ENCODE measurements around the gene GLP1R. TPM values are rescaled to one million over a fixed set of nuclear protein-coding genes. Genes with fewer than 3 reads are reported as not detected.

GLP1R gene
- total and polyA plus RNA-seq, 2 of the 13 experiments (the other 11 are each of a cell fraction or from before 2014, with no cell fraction given), result not detected

GRCh38 chr6:39075807-39076622, 27.4 kb downstream of the GLP1R start:
- in situ Hi-C loops (cut with HindIII; ENCODE audit: extremely low pct_ligation_motif_present, low pct_unique_long_range_greater_than_20kb), result no loop called here
- Histone ChIP-seq H4K20me1 (ENCODE audit: insufficient read depth, low read length) (no peaks in the 10 kb centered on the region), H3K4me2 (ENCODE audit: low read depth, low read length) (no peak overlapping the region), H3K27ac (ENCODE audit: extremely low read length, insufficient read depth, low read length) (no peak overlapping the region), H3K36me3 (replicated peaks in 1 of 2; ENCODE audit: control insufficient read depth in 1 of 2, insufficient read depth in 2 of 2, low read length in 2 of 2) (no peaks in the 10 kb centered on the region), H3K27me3 (ENCODE audit: control insufficient read depth in 1 of 2, insufficient read depth in 2 of 2, low read length in 2 of 2) (peaks cover 8 to 9% of the 10 kb centered on the region in 2 experiments; a peak in 4 of 5 replicates), H3K9me3 (ENCODE audit: low read length) (no peaks in the 10 kb centered on the region), H3K9ac (ENCODE audit: insufficient read depth, low read depth, low read length) (no peak overlapping the region), H2AFZ (ENCODE audit: low read length) (no peak overlapping the region), H3K4me1 (ENCODE audit: insufficient read depth, low read length) (no peaks in the 10 kb centered on the region), H3K4me3 (replicated peaks in 1 of 3; ENCODE audit: insufficient read depth in 1 of 3, low read depth in 2 of 3, low read length in 3 of 3) (no peak overlapping the region), H3K79me2 (ENCODE audit: insufficient read depth, low read length) (no peaks in the 10 kb centered on the region)
- TF ChIP-seq NAIF1 (CRISPR knock-in tag; IDR thresholded peaks at IDR 0.05; ENCODE audit: borderline replicate concordance), result no peak
- peak; percentile 39 to 40; a peak in 3 of 4 replicates for TF ChIP-seq MAFK (conservative IDR thresholded peaks at IDR 0.05 in 1 of 2, IDR thresholded peaks at IDR 0.05 in 1 of 2; ENCODE audit: low read length in 2 of 2)
- TF ChIP-seq REXO4 (CRISPR knock-in tag; IDR thresholded peaks at IDR 0.05; ENCODE audit: borderline replicate concordance), result no peak
- TF ChIP-seq MAFF (IDR thresholded peaks at IDR 0.05; ENCODE audit: low read depth, low read length), result peak; percentile 43; the same call in 1 of the 2 replicates
- TF ChIP-seq NCOA5 (CRISPR knock-in tag; IDR thresholded peaks at IDR 0.05), result no peak
- ChIA-PET POLR2A (no interaction called here), CTCF (ENCODE audit: low intra/inter-chr PET ratio, low total read pairs) (no interaction called here)
- no peak for FAIRE-seq
- no peak for DNase-seq (ENCODE audit: low spot score)
- intact Hi-C loops (cut with micrococcal nuclease; ENCODE audit: unreplicated experiment), result no loop called here
- WGBS (ENCODE audit: low lambda C conversion rate), result 21% methylated on average over 11 of the region's 11 CpGs
- BruUV-seq (replicated peaks), result no TSS peak
- ATAC-seq, result no peak

- no TSS peak for BruUV-seq (replicated peaks)
- ATAC-seq, result no peak
- Histone ChIP-seq H3K27ac (ENCODE audit: extremely low read length, insufficient read depth, low read length) (no peak overlapping the region), H3K9me3 (ENCODE audit: low read length) (no peaks in the 10 kb centered on the region), H3K9ac (ENCODE audit: insufficient read depth, low read depth, low read length) (no peak overlapping the region), H3K4me3 (replicated peaks in 1 of 3; ENCODE audit: insufficient read depth in 1 of 3, low read depth in 2 of 3, low read length in 3 of 3) (no peak overlapping the region), H3K4me1 (ENCODE audit: insufficient read depth, low read length) (no peaks in the 10 kb centered on the region), H4K20me1 (ENCODE audit: insufficient read depth, low read length) (no peaks in the 10 kb centered on the region), H3K27me3 (ENCODE audit: control insufficient read depth in 1 of 2, insufficient read depth in 2 of 2, low read length in 2 of 2) (peaks cover 8 to 9% of the 10 kb centered on the region in 2 experiments; a peak in 4 of 5 replicates), H2AFZ (ENCODE audit: low read length) (no peak overlapping the region), H3K79me2 (ENCODE audit: insufficient read depth, low read length) (no peaks in the 10 kb centered on the region), H3K4me2 (ENCODE audit: low read depth, low read length) (no peak overlapping the region), H3K36me3 (replicated peaks in 1 of 2; ENCODE audit: control insufficient read depth in 1 of 2, insufficient read depth in 2 of 2, low read length in 2 of 2) (no peaks in the 10 kb centered on the region)
- no peak for FAIRE-seq
- POLR2A ChIA-PET, result no interaction called here
- CTCF ChIA-PET (ENCODE audit: low intra/inter-chr PET ratio, low total read pairs), result no interaction called here
- 12% methylated on average over 6 of the region's 9 CpGs for WGBS (ENCODE audit: low lambda C conversion rate)
- in situ Hi-C loops (cut with HindIII; ENCODE audit: extremely low pct_ligation_motif_present, low pct_unique_long_range_greater_than_20kb), result no loop called here
- no peak for DNase-seq (ENCODE audit: low spot score)
- intact Hi-C loops (cut with micrococcal nuclease; ENCODE audit: unreplicated experiment), result no loop called here
- TF ChIP-seq CTCF (CRISPR knock-in tag; IDR thresholded peaks at IDR 0.05) (no peak), TCF7 (IDR thresholded peaks at IDR 0.05; ENCODE audit: low read depth) (no peak), MTERF4 (CRISPR knock-in tag; IDR thresholded peaks at IDR 0.05) (no peak), FOXJ3 (CRISPR knock-in tag; IDR thresholded peaks at IDR 0.05; ENCODE audit: borderline replicate concordance) (no peak), JUN (CRISPR knock-in tag; IDR thresholded peaks at IDR 0.05) (no peak), PRMT3 (CRISPR knock-in tag; IDR thresholded peaks at IDR 0.05; ENCODE audit: borderline replicate concordance, low read depth) (no peak), FOXM1 (CRISPR knock-in tag; IDR thresholded peaks at IDR 0.05) (no peak), ZMYM3 (CRISPR knock-in tag; IDR thresholded peaks at IDR 0.05) (no peak)
These were observed 28.3 kb downstream of the GLP1R start for GRCh38 chr6:39076623-39077535.
